H9 (cell line): ENCODE data around the gene TDRD1. TPM values are rescaled to one million over a fixed set of nuclear protein-coding genes. Genes with fewer than 3 reads are reported as not detected.

Experiments
- DNase-seq: peaks from one replicate; pipeline ENCODE4 v3.0.0-alpha.2; 2017
- H2AFZ ChIP-seq: one replicate; pipeline ENCODE4 v1.6.1; 2013; ENCODE audit warnings: mild to moderate bottlenecking, low read length, control low read depth, moderate library complexity
- H2AK5ac ChIP-seq: 2 replicates; pipeline ENCODE4 v1.6.1; 2013; ENCODE audit warnings: low read length, control low read depth, mixed read lengths; ENCODE audit not compliant: insufficient read length
- H2BK120ac ChIP-seq: one replicate; pipeline ENCODE4 v1.6.1; 2013; ENCODE audit warnings: low read depth, mild to moderate bottlenecking, low read length, control low read depth, inconsistent platforms; ENCODE audit not compliant: poor library complexity, severe bottlenecking
- H2BK12ac ChIP-seq: 2 replicates; pipeline ENCODE4 v1.6.1; 2013; ENCODE audit warnings: low read length, control low read depth, mixed read lengths, low read depth; ENCODE audit not compliant: insufficient read length
- H2BK15ac ChIP-seq: 2 replicates; pipeline ENCODE4 v1.6.1; 2013; ENCODE audit warnings: low read depth, low read length, control low read depth
- H2BK20ac ChIP-seq: one replicate; pipeline ENCODE4 v1.6.1; 2013; ENCODE audit warnings: low read depth, mild to moderate bottlenecking, low read length, control low read depth, inconsistent platforms; ENCODE audit not compliant: poor library complexity, severe bottlenecking
- H2BK5ac ChIP-seq: 2 replicates; pipeline ENCODE4 v1.6.1; 2013; ENCODE audit warnings: low read length, control low read depth, mixed read lengths; ENCODE audit not compliant: insufficient read length
- H3K14ac ChIP-seq: 2 replicates; pipeline ENCODE4 v1.6.1; 2013; ENCODE audit warnings: low read length, control low read depth; ENCODE audit not compliant: insufficient read depth
- H3K18ac ChIP-seq: 2 replicates; pipeline ENCODE4 v1.6.1; 2013; ENCODE audit warnings: low read depth, mild to moderate bottlenecking, mixed read lengths, low read length, control low read depth; ENCODE audit not compliant: insufficient read length
- H3K23ac ChIP-seq: 2 replicates; pipeline ENCODE4 v1.6.1; 2013; ENCODE audit warnings: low read length, control low read depth, mixed read lengths, low read depth; ENCODE audit not compliant: insufficient read length
- H3K23me2 ChIP-seq: 2 replicates; pipeline ENCODE4 v1.6.1; 2013; ENCODE audit warnings: low read depth, mild to moderate bottlenecking, mixed read lengths, low read length, control low read depth; ENCODE audit not compliant: insufficient read length, poor library complexity, severe bottlenecking
- H3K27ac ChIP-seq: 2 replicates; pipeline ENCODE4 v1.5.1; 2013; ENCODE audit warnings: low read length, control low read depth, mixed read lengths, low read depth; ENCODE audit not compliant: insufficient read length
- H3K27me3 ChIP-seq: 2 replicates; pipeline ENCODE4 v1.6.1; 2013; ENCODE audit warnings: low read length, control low read depth, inconsistent platforms; ENCODE audit not compliant: insufficient read depth
- H3K4ac ChIP-seq: 2 replicates; pipeline ENCODE4 v1.6.1; 2013; ENCODE audit warnings: low read depth, mild to moderate bottlenecking, control low read depth, inconsistent platforms, low read length, moderate library complexity
- H3K4me1 ChIP-seq: 2 replicates; pipeline ENCODE4 v1.6.1; 2013; ENCODE audit warnings: low read length, control low read depth, inconsistent platforms; ENCODE audit not compliant: insufficient read depth
- H3K4me2 ChIP-seq: 2 replicates; pipeline ENCODE4 v1.6.1; 2013; ENCODE audit warnings: low read length, control low read depth, mixed read lengths; ENCODE audit not compliant: insufficient read length, insufficient read depth
- H3K56ac ChIP-seq: 2 replicates; pipeline ENCODE4 v1.6.1; 2013; ENCODE audit warnings: low read depth, mild to moderate bottlenecking, mixed read lengths, low read length, control low read depth; ENCODE audit not compliant: insufficient read length
- H3K79me1 ChIP-seq: 2 replicates; pipeline ENCODE4 v1.6.1; 2013; ENCODE audit warnings: low read depth, mild to moderate bottlenecking, moderate library complexity, low read length, control low read depth, inconsistent platforms; ENCODE audit not compliant: insufficient read depth, poor library complexity, severe bottlenecking
- H3K79me2 ChIP-seq: 2 replicates; pipeline ENCODE4 v1.6.1; 2013; ENCODE audit warnings: low read length, control low read depth, inconsistent platforms; ENCODE audit not compliant: insufficient read depth
- H3K9ac ChIP-seq: 2 replicates; pipeline ENCODE4 v1.6.1; 2013; ENCODE audit warnings: low read length, control low read depth, mixed read lengths; ENCODE audit not compliant: insufficient read length; ENCODE audit errors: extremely low read depth
- H3K9me3 ChIP-seq: one replicate; pipeline ENCODE4 v1.6.1; 2013; ENCODE audit warnings: low read depth, low read length, inconsistent platforms; ENCODE audit not compliant: control insufficient read depth
- H3T11ph ChIP-seq: one replicate; pipeline ENCODE4 v1.6.1; 2013; ENCODE audit warnings: mild to moderate bottlenecking, low read length, control low read depth, inconsistent platforms
- H4K20me1 ChIP-seq: one replicate; pipeline ENCODE4 v1.6.1; 2013; ENCODE audit not compliant: control insufficient read depth, insufficient read length, insufficient read depth
- H4K5ac ChIP-seq: 2 replicates; pipeline ENCODE4 v1.6.1; 2013; ENCODE audit warnings: low read depth, mild to moderate bottlenecking, mixed read lengths, low read length, control low read depth; ENCODE audit not compliant: insufficient read length
- H4K8ac ChIP-seq: replicated peaks from 2 replicates; pipeline ENCODE4 v1.6.1; 2013; ENCODE audit warnings: low read length, control low read depth, mixed read lengths, low read depth; ENCODE audit not compliant: insufficient read length
- H4K91ac ChIP-seq: 2 replicates; pipeline ENCODE4 v1.6.1; 2013; ENCODE audit warnings: low read depth, mild to moderate bottlenecking, moderate library complexity, mixed read lengths, low read length, control low read depth; ENCODE audit not compliant: insufficient read length
- H3K27ac Mint-ChIP-seq, 3 experiments: 2 replicates in 2 of 3; 3 replicates in 1 of 3; pipeline ENCODE4 v1.8.0; 2020 to 2021; ENCODE audit warnings: mixed read lengths in 3 of 3, mild to moderate bottlenecking in 1 of 3, moderate library complexity in 1 of 3
- H3K27me3 Mint-ChIP-seq: 2 replicates; pipeline ENCODE4 v1.8.0; 2021; ENCODE audit warnings: low read depth, mild to moderate bottlenecking, moderate library complexity, mixed read lengths
- H3K36me3 Mint-ChIP-seq, 3 experiments: 2 replicates in 2 of 3; 3 replicates in 1 of 3; pipeline ENCODE4 v1.8.0; 2020 to 2021; ENCODE audit warnings: low read depth in 3 of 3, mixed read lengths in 3 of 3; ENCODE audit not compliant: insufficient read depth in 1 of 3
- H3K4me1 Mint-ChIP-seq, 2 experiments: 2 replicates each; pipeline ENCODE4 v1.8.0; 2020; ENCODE audit warnings: mixed read lengths in 2 of 2
- H3K4me3 Mint-ChIP-seq, 2 experiments: 2 replicates in 1 of 2; 3 replicates in 1 of 2; pipeline ENCODE4 v1.8.0; 2020 to 2021; ENCODE audit warnings: mild to moderate bottlenecking in 2 of 2, mixed read lengths in 2 of 2, moderate library complexity in 1 of 2
- H3K9me3 Mint-ChIP-seq, 2 experiments: 2 replicates in 1 of 2; 3 replicates in 1 of 2; pipeline ENCODE4 v1.8.0; 2020; ENCODE audit warnings: mild to moderate bottlenecking in 2 of 2, mixed read lengths in 2 of 2, moderate library complexity in 1 of 2
- WGBS: extraction: QIAGEN DNeasy Blood & Tissue Kit; methylation state at CpG from one replicate; pipeline ENCODE4 v1.1.7; 2013; ENCODE audit warnings: missing lambda C conversion rate, low lambda C conversion rate, mixed read lengths; ENCODE audit not compliant: insufficient read length; ENCODE audit errors: extremely low coverage; 5-methylcytosine and 5-hydroxymethylcytosine counted together
- total RNA-seq: library from RNA; stranded (reverse); gene quantifications from 2 replicates; pipeline ENCODE4 v1.2.1, GENCODE V29; 2021
- TF ChIP-seq, protein P1 (sequence below): fragments of 200-600 bp; sonication (generic); conservative IDR thresholded peaks from 3 replicates; pipeline ENCODE4 v1.8.0; 2021; ENCODE audit warnings: antibody characterized with exemption, mild to moderate bottlenecking

TDRD1 gene
- total RNA-seq, 1 experiment from 2014 or later, result 0.15 TPM

DNA sequence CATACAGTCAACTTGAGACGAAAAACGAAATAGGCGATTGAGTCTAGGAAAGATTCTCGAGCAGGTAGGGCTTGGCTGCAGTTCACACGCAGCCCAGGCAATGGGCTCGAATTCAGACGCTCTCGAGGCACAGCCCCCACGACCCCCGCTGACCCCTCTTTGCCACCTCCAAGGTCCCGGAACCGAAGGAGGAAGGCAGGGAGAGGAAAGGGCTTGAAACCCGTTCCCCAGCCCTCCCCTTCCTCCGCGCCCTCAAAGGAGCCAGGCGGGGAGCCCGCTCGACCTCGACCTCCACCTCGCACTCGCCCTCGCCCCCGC is 5.6 kb upstream of the TDRD1 start:
- Histone ChIP-seq H2BK15ac (no peak overlapping the region), H4K91ac (no peak overlapping the region), H2AK5ac (no peak overlapping the region), H4K20me1 (no peaks in the 10 kb centered on the region), H2BK120ac (no peak overlapping the region), H3K4me1 (no peaks in the 10 kb centered on the region; the same call in 1 of the 2 replicates), H3K4ac (no peak overlapping the region), H3K27ac (no peak overlapping the region), H3K4me2 (peak overlapping the region; percentile 85), H3K9ac (peak overlapping the region; percentile 87), H3K9me3 (no peaks in the 10 kb centered on the region), H3K18ac (peak overlapping the region; percentile 75), H2AFZ (no peak overlapping the region), H3K79me2 (peaks cover 15% of the 10 kb centered on the region; the same call in 1 of the 2 replicates), H3K56ac (no peak overlapping the region), H3K23ac (no peak overlapping the region), H3T11ph (no peak overlapping the region), H4K8ac (no peak overlapping the region), H2BK5ac (peak overlapping the region; percentile 16), H3K27me3 (no peaks in the 10 kb centered on the region), H2BK20ac (no peak overlapping the region), H2BK12ac (no peak overlapping the region), H3K23me2 (no peaks in the 10 kb centered on the region), H4K5ac (no peak overlapping the region), H3K79me1 (peaks cover 3% of the 10 kb centered on the region), H3K14ac (peak overlapping the region; percentile 80)
- TF ChIP-seq, protein P1, sequence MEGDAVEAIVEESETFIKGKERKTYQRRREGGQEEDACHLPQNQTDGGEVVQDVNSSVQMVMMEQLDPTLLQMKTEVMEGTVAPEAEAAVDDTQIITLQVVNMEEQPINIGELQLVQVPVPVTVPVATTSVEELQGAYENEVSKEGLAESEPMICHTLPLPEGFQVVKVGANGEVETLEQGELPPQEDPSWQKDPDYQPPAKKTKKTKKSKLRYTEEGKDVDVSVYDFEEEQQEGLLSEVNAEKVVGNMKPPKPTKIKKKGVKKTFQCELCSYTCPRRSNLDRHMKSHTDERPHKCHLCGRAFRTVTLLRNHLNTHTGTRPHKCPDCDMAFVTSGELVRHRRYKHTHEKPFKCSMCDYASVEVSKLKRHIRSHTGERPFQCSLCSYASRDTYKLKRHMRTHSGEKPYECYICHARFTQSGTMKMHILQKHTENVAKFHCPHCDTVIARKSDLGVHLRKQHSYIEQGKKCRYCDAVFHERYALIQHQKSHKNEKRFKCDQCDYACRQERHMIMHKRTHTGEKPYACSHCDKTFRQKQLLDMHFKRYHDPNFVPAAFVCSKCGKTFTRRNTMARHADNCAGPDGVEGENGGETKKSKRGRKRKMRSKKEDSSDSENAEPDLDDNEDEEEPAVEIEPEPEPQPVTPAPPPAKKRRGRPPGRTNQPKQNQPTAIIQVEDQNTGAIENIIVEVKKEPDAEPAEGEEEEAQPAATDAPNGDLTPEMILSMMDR, result no peak
- whole genome bisulfite sequencing, result no CpG with 5 or more reads among the region's 23 CpGs
- H3K9me3 Mint-ChIP-seq, result peaks cover 8 to 11% of the 10 kb centered on the region in 2 experiments
- DNase-seq, result no peak
- peaks cover 17 to 19% of the 10 kb centered on the region in 2 experiments for H3K4me1 Mint-ChIP-seq
- H3K36me3 Mint-ChIP-seq, result peaks cover 20 to 24% (median 20%) of the 10 kb centered on the region in 3 experiments
- peak overlapping the region; percentile 99 for H3K4me3 Mint-ChIP-seq
- H3K27ac Mint-ChIP-seq, result peak overlapping the region; percentile 98 to 99 (median 99)
- peaks cover 5% of the 10 kb centered on the region for H3K27me3 Mint-ChIP-seq
